Ectodermal cell (in vitro differentiated cells): Measurements from ENCODE around the gene ZNF280C.

ENCODE experiments used
- H3K27ac ChIP-seq: 2 replicates; pipeline ENCODE4 v1.7.0; 2013; ENCODE audit warnings: mild to moderate bottlenecking, low read depth, low read length; ENCODE audit not compliant: insufficient read depth, poor library complexity, severe bottlenecking
- H3K27me3 ChIP-seq: 2 replicates; pipeline ENCODE4 v1.7.0; 2013; ENCODE audit warnings: mild to moderate bottlenecking, low read length; ENCODE audit not compliant: insufficient read depth, control insufficient read depth, poor library complexity, severe bottlenecking
- H3K36me3 ChIP-seq: one replicate; pipeline ENCODE4 v1.7.0; 2013; ENCODE audit warnings: low read length; ENCODE audit not compliant: control insufficient read depth, insufficient read depth
- H3K4me1 ChIP-seq: one replicate; pipeline ENCODE4 v1.7.0; 2013; ENCODE audit warnings: low read length; ENCODE audit not compliant: control insufficient read depth, insufficient read depth
- H3K4me3 ChIP-seq: 2 replicates; pipeline ENCODE4 v1.7.0; 2013; ENCODE audit warnings: low read depth, low read length, control low read depth; ENCODE audit not compliant: insufficient read depth
- H3K9me3 ChIP-seq: 2 replicates; pipeline ENCODE4 v1.7.0; 2013; ENCODE audit warnings: mild to moderate bottlenecking, low read length, moderate library complexity; ENCODE audit not compliant: control insufficient read depth
- WGBS, 2 experiments: methylation state at CpG; one replicate each; pipeline ENCODE4 v1.1.7; 2013; ENCODE audit warnings: missing lambda C conversion rate in 2 of 2; 5-methylcytosine and 5-hydroxymethylcytosine counted together

ZNF280C gene

GRCh38 chrX:130171446-130172126 lies 97.1 kb downstream of the ZNF280C start, which contains the start of gene RAB33A:
Gene RAB33A, plus strand, starts transcription at chrX:130171962. Its CDS starts 101 bp downstream, at chrX:130172063.
- 0 to 1% methylated on average over 53 to 61 of the region's 61 CpGs for WGBS, 2 experiments
- Histone ChIP-seq H3K4me3 (peak within 1 kb of the TSS; percentile 43), H3K36me3 (no peaks in the 10 kb centered on the region), H3K27ac (no peak within 1 kb of the TSS), H3K9me3 (no peaks in the 10 kb centered on the region), H3K4me1 (no peaks in the 10 kb centered on the region), H3K27me3 (peaks cover 23% of the 10 kb centered on the region)

DNA sequence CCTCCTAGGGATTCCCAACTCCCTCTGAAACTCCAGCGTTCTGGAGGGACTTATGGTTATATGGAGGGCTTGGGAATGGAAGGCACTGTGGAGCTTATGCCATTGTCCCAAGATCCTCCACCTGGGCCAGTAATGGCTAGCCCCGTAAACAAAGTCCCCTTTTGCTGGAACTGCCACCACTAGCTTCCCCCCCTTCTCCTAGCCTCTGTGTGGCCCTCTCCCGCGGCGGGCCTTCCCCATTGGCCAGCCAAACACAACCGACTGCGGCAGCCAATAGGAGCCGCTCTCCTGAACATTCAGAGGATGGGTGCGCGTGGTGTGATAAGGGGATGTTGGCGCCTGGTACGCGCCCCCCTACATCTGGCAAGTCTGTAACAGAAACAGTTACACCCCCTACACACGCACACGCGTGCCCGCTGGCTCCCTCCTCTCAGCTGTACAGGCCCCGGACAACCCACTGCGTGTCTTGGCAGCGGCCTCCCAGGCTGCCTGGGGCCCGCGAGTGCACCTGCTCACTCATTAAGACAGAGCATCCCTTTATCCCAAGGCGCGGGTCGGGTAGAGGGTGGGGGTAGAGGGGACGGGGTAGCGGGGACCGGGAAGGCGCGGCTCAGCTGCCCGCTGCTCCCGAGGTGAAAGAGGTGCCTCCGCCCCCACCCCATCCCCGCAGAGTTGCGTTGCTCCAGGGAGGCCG lies 97.8 kb downstream of the ZNF280C start:
- Histone ChIP-seq H3K4me3 (peak overlapping the region; percentile 43), H3K36me3 (no peaks in the 10 kb centered on the region), H3K9me3 (no peaks in the 10 kb centered on the region), H3K27me3 (peaks cover 23% of the 10 kb centered on the region), H3K27ac (no peak overlapping the region), H3K4me1 (no peaks in the 10 kb centered on the region)
- 0 to 2% methylated on average over 25 of the region's 36 CpGs for WGBS, 2 experiments

DNA sequence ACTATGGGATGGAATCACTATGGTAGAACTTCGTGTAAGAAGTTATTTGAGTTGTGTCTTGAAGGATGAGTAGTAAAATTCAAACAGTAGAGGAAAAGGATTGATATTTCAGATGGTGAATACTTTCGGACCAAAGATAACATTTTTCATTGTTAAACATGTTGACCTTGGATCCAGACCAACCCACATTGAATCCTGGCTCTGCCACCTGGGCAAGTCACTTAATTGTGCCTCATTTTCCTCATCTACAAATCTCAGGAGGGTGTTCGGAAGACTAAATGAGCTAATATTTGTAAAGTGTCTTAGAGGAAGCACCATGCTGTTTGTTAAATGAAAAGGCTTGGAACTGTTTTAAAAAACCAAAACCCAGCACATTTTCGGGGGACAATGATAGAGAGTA lies 101.7 kb downstream of the ZNF280C start:
- no peaks in the 10 kb centered on the region for H3K9me3 ChIP-seq
- H3K36me3 ChIP-seq: no peaks in the 10 kb centered on the region
- no peaks in the 10 kb centered on the region for H3K4me1 ChIP-seq
- no peak overlapping the region for H3K27ac ChIP-seq
- H3K4me3 ChIP-seq: peak overlapping the region; percentile 74
- H3K27me3 ChIP-seq: peaks cover 11% of the 10 kb centered on the region
- 76 to 87% methylated on average over 3 to 4 of the region's 4 CpGs for WGBS, 2 experiments

DNA sequence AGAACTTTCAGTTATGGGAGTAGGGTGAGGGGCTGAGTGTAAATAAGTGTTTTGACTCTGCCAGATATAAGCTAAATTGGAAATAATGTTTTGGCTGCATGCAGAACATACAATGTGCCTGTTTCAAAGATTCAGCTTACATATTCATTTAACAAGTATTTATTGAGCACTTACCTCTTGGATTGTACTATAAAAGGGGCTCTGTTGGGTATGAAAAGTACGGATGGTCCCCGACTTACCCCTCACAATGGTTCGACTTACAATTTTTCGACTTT lies 102.3 kb downstream of the ZNF280C start:
- Histone ChIP-seq H3K4me1 (no peaks in the 10 kb centered on the region), H3K27me3 (peaks cover 5% of the 10 kb centered on the region), H3K4me3 (peak overlapping the region; percentile 74), H3K27ac (no peak overlapping the region), H3K9me3 (no peaks in the 10 kb centered on the region), H3K36me3 (no peaks in the 10 kb centered on the region)
- 3 to 13% methylated on average over 4 of the region's 4 CpGs for WGBS, 2 experiments

- Histone ChIP-seq H3K27ac (peak within 1 kb of the TSS; percentile 97), H3K36me3 (no peaks in the 10 kb centered on the region), H3K27me3 (no peaks in the 10 kb centered on the region), H3K9me3 (no peaks in the 10 kb centered on the region), H3K4me1 (no peaks in the 10 kb centered on the region), H3K4me3 (peak within 1 kb of the TSS; percentile 74)
- 0 to 1% methylated on average over 48 to 49 of the region's 50 CpGs for WGBS, 2 experiments
Measured at GRCh38 chrX:130165703-130166502, 102.8 kb downstream of the ZNF280C start, which contains the start of gene AIFM1. Gene AIFM1, minus strand, starts transcription at chrX:130165841. Its CDS starts 185 bp downstream, at chrX:130165656.

GRCh38 chrX:130165181-130165702 lies 103.5 kb downstream of the ZNF280C start:
- H3K36me3 ChIP-seq: no peaks in the 10 kb centered on the region
- peak overlapping the region; percentile 67 for H3K27ac ChIP-seq
- no peaks in the 10 kb centered on the region for H3K9me3 ChIP-seq
- 0% methylated on average over 30 to 32 of the region's 32 CpGs for WGBS, 2 experiments
- peak overlapping the region; percentile 74 for H3K4me3 ChIP-seq
- H3K27me3 ChIP-seq: no peaks in the 10 kb centered on the region
- H3K4me1 ChIP-seq: no peaks in the 10 kb centered on the region

DNA sequence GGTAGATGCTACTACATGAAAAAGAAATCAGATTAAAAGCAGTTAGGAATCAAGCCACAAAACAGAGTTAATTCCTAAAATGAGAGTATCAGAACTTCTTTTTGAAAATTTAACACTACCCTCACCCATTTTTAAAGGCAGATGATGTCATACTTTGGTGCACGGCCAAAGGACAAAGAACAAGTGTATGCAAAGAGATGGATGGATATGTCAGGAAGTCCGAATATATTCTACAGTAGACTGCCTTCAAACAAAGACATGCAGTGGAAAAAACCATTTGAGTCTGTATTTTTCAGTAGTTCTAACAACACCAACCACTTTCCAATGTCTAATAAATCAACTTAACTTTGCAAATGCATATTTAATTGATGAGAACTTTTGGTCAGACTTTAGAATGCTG lies 105.3 kb downstream of the ZNF280C start:
- no peaks in the 10 kb centered on the region for H3K4me1 ChIP-seq
- 95% methylated on average over 2 of the region's 2 CpGs; no CpG with 5 or more reads in 1 of the 2 experiments for WGBS, 2 experiments
- H3K4me3 ChIP-seq: no peak overlapping the region

DNA sequence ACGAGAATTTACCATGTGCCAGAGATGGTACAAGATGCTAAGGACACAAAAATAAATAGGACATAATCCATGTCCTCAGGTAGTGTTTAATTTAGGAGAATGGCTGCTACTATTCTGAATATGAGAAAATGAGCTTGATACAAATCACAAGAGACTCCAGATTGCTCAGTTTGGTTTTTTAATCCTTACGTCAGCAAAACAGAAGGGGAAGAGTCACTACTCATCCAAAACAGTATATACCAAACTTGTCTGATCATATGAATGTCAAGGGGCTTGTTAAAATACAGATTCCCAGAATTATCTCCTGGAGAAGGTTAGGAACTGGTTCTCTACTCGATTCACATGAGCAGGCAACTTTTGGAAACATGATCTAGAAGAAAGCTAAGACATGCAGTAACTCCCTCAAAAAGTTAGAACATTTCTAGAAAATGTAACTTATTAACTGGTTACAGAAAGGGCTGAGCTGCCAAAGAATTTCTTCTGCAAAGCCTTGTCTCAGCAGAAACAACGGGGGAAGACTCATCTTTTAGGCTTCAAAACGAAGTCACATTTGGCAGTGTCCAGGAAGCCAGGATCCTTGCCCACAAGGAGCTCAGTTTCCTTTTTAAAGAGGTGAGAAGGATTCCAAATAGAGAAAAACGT lies 106.5 kb downstream of the ZNF280C start:
- Histone ChIP-seq H3K4me3 (no peak overlapping the region), H3K27me3 (no peaks in the 10 kb centered on the region), H3K36me3 (no peaks in the 10 kb centered on the region), H3K27ac (no peak overlapping the region), H3K4me1 (no peaks in the 10 kb centered on the region), H3K9me3 (no peaks in the 10 kb centered on the region)
- WGBS, 2 experiments: 81 to 95% methylated on average over 3 to 6 of the region's 6 CpGs

More for the DNA sequence above, 105.3 kb downstream of the ZNF280C start:
- Histone ChIP-seq H3K9me3 (no peaks in the 10 kb centered on the region), H3K36me3 (no peaks in the 10 kb centered on the region), H3K27me3 (no peaks in the 10 kb centered on the region), H3K27ac (no peak overlapping the region)

- Histone ChIP-seq H3K27ac (no peak overlapping the region), H3K9me3 (no peaks in the 10 kb centered on the region), H3K4me3 (no peak overlapping the region), H3K4me1 (no peaks in the 10 kb centered on the region), H3K36me3 (no peaks in the 10 kb centered on the region), H3K27me3 (no peaks in the 10 kb centered on the region)
- 93 to 95% methylated on average over 3 to 4 of the region's 4 CpGs for WGBS, 2 experiments
Measured at GRCh38 chrX:130159776-130160175, 108.9 kb downstream of the ZNF280C start.
